ENCODE data around the gene RASA2.

The RASA2 gene

DNA sequence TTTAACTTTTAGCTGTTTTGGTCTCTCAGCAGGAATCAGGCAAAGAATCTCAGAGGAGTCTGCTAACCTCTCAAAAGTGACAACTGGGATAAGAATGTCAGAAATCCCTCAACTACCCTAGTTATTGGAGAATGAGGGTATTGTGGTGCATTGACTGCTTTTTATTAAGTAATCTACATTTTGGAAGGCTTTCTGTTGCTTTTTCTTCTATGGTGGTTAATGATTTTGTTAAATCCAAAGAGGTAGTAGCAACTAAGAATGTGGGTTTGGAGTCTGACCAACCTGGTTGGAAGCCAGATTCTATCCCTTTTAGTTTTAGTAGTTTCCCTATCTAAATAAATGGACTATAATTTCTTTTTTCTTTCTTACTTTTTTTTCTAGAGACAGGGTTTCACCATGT is 156.6 kb downstream of the RASA2 start:
- DNase-seq (ENCODE audit: insufficient read length, low spot score) (no peak), FAIRE-seq (no peak)
- TF ChIP-seq SPI1 (IDR thresholded peaks at IDR 0.05; ENCODE audit: low read depth, low read length), result no peak
- TF ChIP-seq POLR2AphosphoS5 (IDR thresholded peaks at IDR 0.05; ENCODE audit: low read depth, low read length), result no peak
- TF ChIP-seq TAF1 (IDR thresholded peaks at IDR 0.05; ENCODE audit: low read depth, low read length), result no peak
- no peak for TF ChIP-seq PAX5 (IDR thresholded peaks at IDR 0.05; ENCODE audit: insufficient read depth, low read length, severe bottlenecking)
- no peak for TF ChIP-seq POU2F2 (IDR thresholded peaks at IDR 0.05; ENCODE audit: low read depth, low read length)
- TF ChIP-seq POLR2A (IDR thresholded peaks at IDR 0.05; ENCODE audit: low read depth, low read length), result no peak

GRCh38 chr3:141643796-141644195 is 157.0 kb downstream of the RASA2 start:
- FAIRE-seq (no peak), DNase-seq (ENCODE audit: insufficient read length, low spot score) (no peak)
- TF ChIP-seq TAF1 (IDR thresholded peaks at IDR 0.05; ENCODE audit: low read depth, low read length), result no peak
- TF ChIP-seq PAX5 (IDR thresholded peaks at IDR 0.05; ENCODE audit: insufficient read depth, low read length, severe bottlenecking), result no peak
- no peak for TF ChIP-seq POU2F2 (IDR thresholded peaks at IDR 0.05; ENCODE audit: low read depth, low read length)
- TF ChIP-seq POLR2A (IDR thresholded peaks at IDR 0.05; ENCODE audit: low read depth, low read length), result no peak
- TF ChIP-seq POLR2AphosphoS5 (IDR thresholded peaks at IDR 0.05; ENCODE audit: low read depth, low read length), result no peak
- TF ChIP-seq SPI1 (IDR thresholded peaks at IDR 0.05; ENCODE audit: low read depth, low read length), result no peak

GRCh38 chr3:141644931-141645330 is 158.1 kb downstream of the RASA2 start:
- DNase-seq (ENCODE audit: insufficient read length, low spot score), result no peak
- peak; percentile 58 for FAIRE-seq
- no peak for TF ChIP-seq PAX5 (IDR thresholded peaks at IDR 0.05; ENCODE audit: insufficient read depth, low read length, severe bottlenecking)

- TF ChIP-seq SPI1 (IDR thresholded peaks at IDR 0.05; ENCODE audit: low read depth, low read length), result no peak
- no peak for TF ChIP-seq POU2F2 (IDR thresholded peaks at IDR 0.05; ENCODE audit: low read depth, low read length)
- no peak for TF ChIP-seq TAF1 (IDR thresholded peaks at IDR 0.05; ENCODE audit: low read depth, low read length)
- TF ChIP-seq POLR2AphosphoS5 (IDR thresholded peaks at IDR 0.05; ENCODE audit: low read depth, low read length), result no peak
- no peak for TF ChIP-seq POLR2A (IDR thresholded peaks at IDR 0.05; ENCODE audit: low read depth, low read length)
- no peak for TF ChIP-seq PAX5 (IDR thresholded peaks at IDR 0.05; ENCODE audit: insufficient read depth, low read length, severe bottlenecking)
- no peak for FAIRE-seq
- DNase-seq (ENCODE audit: insufficient read length, low spot score), result no peak
Observed at GRCh38 chr3:141646760-141647561, 160.1 kb downstream of the RASA2 start.

DNA sequence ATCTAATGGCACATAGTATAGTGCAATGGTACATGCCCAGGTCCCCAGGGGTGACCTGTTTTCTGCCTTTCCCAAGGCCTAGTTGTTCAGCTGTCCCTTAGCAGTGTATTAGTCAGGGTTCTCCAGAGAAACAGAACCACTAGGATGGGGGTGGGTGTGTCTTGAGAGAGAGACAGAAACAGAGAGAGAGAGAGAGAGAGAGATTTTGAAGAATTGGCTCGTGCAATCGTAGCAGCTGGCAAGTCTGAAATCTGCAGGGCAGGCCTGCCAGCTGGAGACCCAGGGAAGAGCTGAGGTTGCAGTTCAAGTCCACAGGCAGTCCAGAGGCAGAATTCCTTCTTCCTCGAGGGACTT is 160.7 kb downstream of the RASA2 start:
- TF ChIP-seq PAX5 (IDR thresholded peaks at IDR 0.05; ENCODE audit: insufficient read depth, low read length, severe bottlenecking) (no peak), TAF1 (IDR thresholded peaks at IDR 0.05; ENCODE audit: low read depth, low read length) (no peak), SPI1 (IDR thresholded peaks at IDR 0.05; ENCODE audit: low read depth, low read length) (no peak), POLR2A (IDR thresholded peaks at IDR 0.05; ENCODE audit: low read depth, low read length) (no peak), POU2F2 (IDR thresholded peaks at IDR 0.05; ENCODE audit: low read depth, low read length) (no peak), POLR2AphosphoS5 (IDR thresholded peaks at IDR 0.05; ENCODE audit: low read depth, low read length) (no peak)
- FAIRE-seq (no peak), DNase-seq (ENCODE audit: insufficient read length, low spot score) (no peak)

DNA sequence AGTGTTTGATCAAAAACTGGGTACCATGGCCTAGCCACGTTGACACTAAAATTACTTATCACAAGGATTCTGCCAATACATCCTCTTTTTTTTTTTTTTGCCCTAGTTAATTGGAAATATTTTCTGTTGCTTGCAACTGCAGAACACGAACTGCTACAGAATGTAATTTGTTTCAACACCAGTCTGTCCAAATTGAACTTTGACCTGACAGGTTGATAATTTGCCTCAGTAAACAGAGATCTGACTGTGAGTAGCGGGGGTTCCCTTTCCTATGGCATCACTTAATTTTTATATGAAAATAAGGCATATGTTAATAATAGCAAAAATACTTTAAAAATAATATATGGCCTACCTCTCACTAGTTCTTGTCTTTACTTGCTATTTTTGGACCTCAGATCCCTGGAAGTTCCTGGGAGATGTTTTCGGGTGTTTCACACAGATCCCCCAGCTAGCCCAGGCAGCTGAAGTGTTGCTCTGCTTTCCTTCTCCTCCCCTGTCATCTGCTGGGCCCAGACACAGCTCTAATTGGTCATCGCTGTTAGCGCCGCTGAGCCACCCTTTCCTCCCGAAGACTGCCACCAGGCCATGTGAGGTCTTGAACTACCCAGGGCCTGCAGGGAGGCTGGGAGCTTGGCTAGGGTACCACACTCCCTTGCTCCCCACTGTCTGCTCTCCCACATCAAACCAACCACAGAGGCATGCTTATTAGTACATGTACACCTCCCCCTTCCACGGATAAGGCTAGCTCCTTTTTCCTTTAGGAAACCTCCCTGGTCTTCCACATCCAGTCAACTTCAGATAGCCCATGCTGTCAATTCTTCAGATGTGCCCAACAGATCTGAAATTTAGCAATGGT is 161.5 kb downstream of the RASA2 start:
- no peak for FAIRE-seq
- DNase-seq (ENCODE audit: insufficient read length, low spot score), result no peak

DNA sequence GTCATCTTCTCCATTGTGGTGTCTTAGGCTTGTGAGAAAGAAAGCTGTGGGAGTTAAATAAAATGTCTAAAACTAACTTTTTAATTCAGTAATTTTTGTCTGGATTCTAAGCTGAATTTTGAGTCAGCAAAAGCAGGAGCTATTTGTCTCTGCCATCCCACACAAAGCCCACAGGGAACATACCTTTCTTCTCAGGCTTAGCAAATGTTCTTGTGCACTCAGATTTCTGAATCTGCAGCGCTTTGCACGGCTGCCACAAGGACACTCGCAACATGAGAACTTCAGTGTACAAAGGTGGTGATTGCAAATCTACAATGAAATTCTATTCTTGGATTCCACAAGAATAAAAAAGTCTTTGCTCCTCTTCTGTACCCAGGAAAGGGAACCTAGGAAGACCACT is 163.0 kb downstream of the RASA2 start:
- TF ChIP-seq PAX5 (IDR thresholded peaks at IDR 0.05; ENCODE audit: insufficient read depth, low read length, severe bottlenecking) (no peak), POLR2AphosphoS5 (IDR thresholded peaks at IDR 0.05; ENCODE audit: low read depth, low read length) (no peak)
- no peak for DNase-seq (ENCODE audit: insufficient read length, low spot score)
- no peak for FAIRE-seq

More for the DNA sequence above, 161.5 kb downstream of the RASA2 start:
- TF ChIP-seq POU2F2 (IDR thresholded peaks at IDR 0.05; ENCODE audit: low read depth, low read length) (no peak), SPI1 (IDR thresholded peaks at IDR 0.05; ENCODE audit: low read depth, low read length) (no peak), TAF1 (IDR thresholded peaks at IDR 0.05; ENCODE audit: low read depth, low read length) (no peak), PAX5 (IDR thresholded peaks at IDR 0.05; ENCODE audit: insufficient read depth, low read length, severe bottlenecking) (no peak), POLR2A (IDR thresholded peaks at IDR 0.05; ENCODE audit: low read depth, low read length) (no peak), POLR2AphosphoS5 (IDR thresholded peaks at IDR 0.05; ENCODE audit: low read depth, low read length) (no peak)

DNA sequence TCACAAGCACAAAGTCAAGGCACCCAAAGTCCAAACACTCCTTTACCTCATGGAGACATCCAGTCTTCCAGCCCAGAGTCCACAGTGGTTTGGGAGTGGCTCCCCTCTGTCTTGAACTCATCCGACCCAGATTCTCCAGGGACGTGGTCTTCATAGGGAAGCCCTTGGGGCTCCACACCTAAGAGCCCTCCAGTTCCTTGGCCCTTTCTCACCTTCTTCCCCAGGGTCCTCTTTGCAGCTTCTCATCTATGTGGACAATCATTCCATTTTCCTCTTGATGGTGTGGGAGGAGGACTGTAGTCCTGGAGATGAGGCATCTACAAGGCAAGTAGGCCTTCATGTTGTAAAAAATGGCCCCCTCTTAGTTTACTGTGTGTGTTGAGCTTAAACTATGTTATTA is 164.0 kb downstream of the RASA2 start:
- FAIRE-seq (no peak), DNase-seq (ENCODE audit: insufficient read length, low spot score) (no peak)
- TF ChIP-seq POLR2A (IDR thresholded peaks at IDR 0.05; ENCODE audit: low read depth, low read length) (no peak), POU2F2 (IDR thresholded peaks at IDR 0.05; ENCODE audit: low read depth, low read length) (no peak), TAF1 (IDR thresholded peaks at IDR 0.05; ENCODE audit: low read depth, low read length) (no peak), PAX5 (IDR thresholded peaks at IDR 0.05; ENCODE audit: insufficient read depth, low read length, severe bottlenecking) (no peak), POLR2AphosphoS5 (IDR thresholded peaks at IDR 0.05; ENCODE audit: low read depth, low read length) (no peak), SPI1 (IDR thresholded peaks at IDR 0.05; ENCODE audit: low read depth, low read length) (no peak)

DNA sequence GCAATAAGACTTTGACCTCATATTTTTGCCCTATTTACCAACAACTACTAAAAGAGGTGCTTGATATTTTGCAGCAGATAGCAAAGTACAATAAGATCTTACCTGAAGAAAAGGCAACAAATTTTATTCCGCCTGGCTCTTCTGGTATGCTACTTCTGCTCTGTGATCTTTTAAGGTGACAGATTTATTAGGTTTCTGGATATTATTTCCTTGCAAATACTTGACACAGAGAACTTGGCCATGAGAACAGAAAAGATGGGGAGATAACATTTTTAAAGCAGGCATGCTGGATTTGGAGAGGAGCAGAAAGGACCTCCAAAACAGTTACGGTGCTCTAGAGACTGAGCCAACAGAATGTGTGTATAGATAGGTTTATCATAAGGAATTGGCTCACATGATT is 164.6 kb downstream of the RASA2 start:
- TF ChIP-seq SPI1 (IDR thresholded peaks at IDR 0.05; ENCODE audit: low read depth, low read length) (no peak), POLR2AphosphoS5 (IDR thresholded peaks at IDR 0.05; ENCODE audit: low read depth, low read length) (no peak), POLR2A (IDR thresholded peaks at IDR 0.05; ENCODE audit: low read depth, low read length) (no peak)
- FAIRE-seq, result no peak

GRCh38 chr3:141652349-141652748 is 165.5 kb downstream of the RASA2 start:
- DNase-seq (ENCODE audit: insufficient read length, low spot score) (no peak), FAIRE-seq (no peak)
- TF ChIP-seq POLR2AphosphoS5 (IDR thresholded peaks at IDR 0.05; ENCODE audit: low read depth, low read length) (no peak), POLR2A (IDR thresholded peaks at IDR 0.05; ENCODE audit: low read depth, low read length) (no peak), PAX5 (IDR thresholded peaks at IDR 0.05; ENCODE audit: insufficient read depth, low read length, severe bottlenecking) (no peak), TAF1 (IDR thresholded peaks at IDR 0.05; ENCODE audit: low read depth, low read length) (no peak), SPI1 (IDR thresholded peaks at IDR 0.05; ENCODE audit: low read depth, low read length) (no peak), POU2F2 (IDR thresholded peaks at IDR 0.05; ENCODE audit: low read depth, low read length) (no peak)

More for the DNA sequence above, 164.6 kb downstream of the RASA2 start:
- DNase-seq (ENCODE audit: insufficient read length, low spot score), result no peak
